ENCODE data around the gene CTCFL.
"Not testable (repeated sequence)": the region's sequence is repeated elsewhere in the genome, so short reads cannot be mapped to it uniquely, and the experiment has no call there.

CTCFL gene

GRCh38 chr20:57536771-57537724, 12.1 kb upstream of the CTCFL start:
- DNase-seq (ENCODE audit: low read depth): no peak

- no peak for DNase-seq (ENCODE audit: low read depth)
Observed at GRCh38 chr20:57536120-57536708, 11.3 kb upstream of the CTCFL start.

GRCh38 chr20:57535297-57535696, 10.4 kb upstream of the CTCFL start:
- no peak for DNase-seq (ENCODE audit: low read depth)

GRCh38 chr20:57532104-57532503, 7.2 kb upstream of the CTCFL start:
- no peak for DNase-seq (ENCODE audit: low read depth)

- DNase-seq (ENCODE audit: low read depth): no peak
Observed at GRCh38 chr20:57530327-57530981, 5.5 kb upstream of the CTCFL start.

GRCh38 chr20:57529810-57530209, 4.9 kb upstream of the CTCFL start:
- DNase-seq (ENCODE audit: low read depth): no peak

GRCh38 chr20:57529160-57529585, 4.2 kb upstream of the CTCFL start:
- no peak for DNase-seq (ENCODE audit: low read depth)

- DNase-seq (ENCODE audit: low read depth): no peak
Observed at GRCh38 chr20:57528148-57528547, 3.2 kb upstream of the CTCFL start.

GRCh38 chr20:57527728-57528127, 2.8 kb upstream of the CTCFL start:
- DNase-seq (ENCODE audit: low read depth): no peak

GRCh38 chr20:57526885-57527460, 2.0 kb upstream of the CTCFL start:
- no peak for DNase-seq (ENCODE audit: low read depth)

GRCh38 chr20:57526087-57526884, 1.3 kb upstream of the CTCFL start:
- no peak for DNase-seq (ENCODE audit: low read depth)

- DNase-seq (ENCODE audit: low read depth): no peak
Observed at GRCh38 chr20:57525328-57526086, 567 bp upstream of the CTCFL start.

- DNase-seq (ENCODE audit: low read depth): no peak
Observed at GRCh38 chr20:57523782-57524181, 1.2 kb downstream of the CTCFL start.

GRCh38 chr20:57522380-57523140, 2.4 kb downstream of the CTCFL start:
- no peak for DNase-seq (ENCODE audit: low read depth)

- DNase-seq (ENCODE audit: low read depth): no peak
Observed at GRCh38 chr20:57517904-57518303, 7.0 kb downstream of the CTCFL start.

GRCh38 chr20:57514273-57514751, 10.6 kb downstream of the CTCFL start:
- no peak for DNase-seq (ENCODE audit: low read depth)

- DNase-seq (ENCODE audit: low read depth): no peak
Observed at GRCh38 chr20:57513199-57513598, 11.7 kb downstream of the CTCFL start.

- no peak for DNase-seq (ENCODE audit: low read depth)
Observed at GRCh38 chr20:57512432-57512831, 12.5 kb downstream of the CTCFL start.

GRCh38 chr20:57511709-57512108, 13.2 kb downstream of the CTCFL start:
- DNase-seq (ENCODE audit: low read depth): not testable (repeated sequence)

GRCh38 chr20:57509665-57510237, 15.2 kb downstream of the CTCFL start:
- DNase-seq (ENCODE audit: low read depth): no peak

All from HS-27A (cell line).